SU-DHL-6 (cell line): Measurements from ENCODE around the gene SNX14.

ENCODE experiments used
- EZH2phosphoT487 ChIP-seq: fragments of 200-600 bp; sonication (generic), shearing (Covaris generic); conservative IDR thresholded peaks from 2 replicates; pipeline ENCODE4 v1.6.1; 2018; ENCODE audit warnings: mild to moderate bottlenecking, antibody characterized with exemption, low read length, moderate library complexity, mixed read lengths
- TF ChIP-seq, protein P1 (sequence below): fragments of 200-600 bp; sonication (generic); IDR thresholded peaks from one replicate; pipeline ENCODE4 v1.5.1; 2017; ENCODE audit warnings: antibody characterized with exemption, mild to moderate bottlenecking, low read length, moderate library complexity; ENCODE audit not compliant: insufficient read depth, poor library complexity, severe bottlenecking

DNA sequence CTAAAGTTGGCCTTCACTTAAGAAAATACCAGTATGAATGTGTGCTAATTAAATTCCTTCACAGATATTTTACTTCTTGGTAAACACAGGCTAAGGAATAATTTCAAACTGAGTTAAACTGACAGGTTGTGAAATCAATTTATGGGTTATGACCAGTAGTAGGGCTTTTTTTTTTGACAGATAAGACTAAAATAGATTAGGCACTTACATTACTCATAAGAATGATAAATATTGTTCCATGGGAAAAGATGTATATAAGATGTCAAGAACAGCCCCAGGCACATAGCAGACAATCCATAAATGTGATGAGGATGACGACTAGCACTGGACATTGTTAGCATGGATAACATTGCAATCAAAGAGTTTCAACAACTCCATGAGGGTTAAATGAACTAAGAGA is 120.9 kb downstream of the SNX14 start:
- TF ChIP-seq, protein P1, sequence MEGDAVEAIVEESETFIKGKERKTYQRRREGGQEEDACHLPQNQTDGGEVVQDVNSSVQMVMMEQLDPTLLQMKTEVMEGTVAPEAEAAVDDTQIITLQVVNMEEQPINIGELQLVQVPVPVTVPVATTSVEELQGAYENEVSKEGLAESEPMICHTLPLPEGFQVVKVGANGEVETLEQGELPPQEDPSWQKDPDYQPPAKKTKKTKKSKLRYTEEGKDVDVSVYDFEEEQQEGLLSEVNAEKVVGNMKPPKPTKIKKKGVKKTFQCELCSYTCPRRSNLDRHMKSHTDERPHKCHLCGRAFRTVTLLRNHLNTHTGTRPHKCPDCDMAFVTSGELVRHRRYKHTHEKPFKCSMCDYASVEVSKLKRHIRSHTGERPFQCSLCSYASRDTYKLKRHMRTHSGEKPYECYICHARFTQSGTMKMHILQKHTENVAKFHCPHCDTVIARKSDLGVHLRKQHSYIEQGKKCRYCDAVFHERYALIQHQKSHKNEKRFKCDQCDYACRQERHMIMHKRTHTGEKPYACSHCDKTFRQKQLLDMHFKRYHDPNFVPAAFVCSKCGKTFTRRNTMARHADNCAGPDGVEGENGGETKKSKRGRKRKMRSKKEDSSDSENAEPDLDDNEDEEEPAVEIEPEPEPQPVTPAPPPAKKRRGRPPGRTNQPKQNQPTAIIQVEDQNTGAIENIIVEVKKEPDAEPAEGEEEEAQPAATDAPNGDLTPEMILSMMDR: no peak
- no peak for TF ChIP-seq EZH2phosphoT487
